Omental fat pad (tissue), 4 donors: ENCODE measurements around the gene LFNG. TPM values are rescaled to one million over a fixed set of nuclear protein-coding genes. Genes with fewer than 3 reads are reported as not detected.

Source experiments
- ATAC-seq: fragments of 150-250 bp; one replicate; pipeline ENCODE4 v1.9.1; 2016; ENCODE audit warnings: mild to moderate bottlenecking, moderate library complexity; ENCODE audit not compliant: low FRiP score
- DNase-seq: peaks from one replicate; pipeline ENCODE4 v3.0.0-alpha.2; 2019; ENCODE audit warnings: low spot score
- total RNA-seq, 4 donors: library from RNA; depleted of rRNA; stranded (reverse); fragments of >200 nt; gene quantifications; one replicate each; pipeline ENCODE4 v1.1.0, GENCODE V29; 2016
- TF ChIP-seq, protein P1 (sequence below), 3 donors: fragments of 450-650 bp; IDR thresholded peaks; one replicate each; pipeline ENCODE4 v1.5.1; 2016 to 2017; ENCODE audit warnings: antibody characterized with exemption in 3 of 3, mild to moderate bottlenecking in 3 of 3, moderate library complexity in 2 of 3

The LFNG gene
- total RNA-seq, 4 donors from 2014 or later, result 4.7 to 25.9 (median 21.6) TPM

DNA sequence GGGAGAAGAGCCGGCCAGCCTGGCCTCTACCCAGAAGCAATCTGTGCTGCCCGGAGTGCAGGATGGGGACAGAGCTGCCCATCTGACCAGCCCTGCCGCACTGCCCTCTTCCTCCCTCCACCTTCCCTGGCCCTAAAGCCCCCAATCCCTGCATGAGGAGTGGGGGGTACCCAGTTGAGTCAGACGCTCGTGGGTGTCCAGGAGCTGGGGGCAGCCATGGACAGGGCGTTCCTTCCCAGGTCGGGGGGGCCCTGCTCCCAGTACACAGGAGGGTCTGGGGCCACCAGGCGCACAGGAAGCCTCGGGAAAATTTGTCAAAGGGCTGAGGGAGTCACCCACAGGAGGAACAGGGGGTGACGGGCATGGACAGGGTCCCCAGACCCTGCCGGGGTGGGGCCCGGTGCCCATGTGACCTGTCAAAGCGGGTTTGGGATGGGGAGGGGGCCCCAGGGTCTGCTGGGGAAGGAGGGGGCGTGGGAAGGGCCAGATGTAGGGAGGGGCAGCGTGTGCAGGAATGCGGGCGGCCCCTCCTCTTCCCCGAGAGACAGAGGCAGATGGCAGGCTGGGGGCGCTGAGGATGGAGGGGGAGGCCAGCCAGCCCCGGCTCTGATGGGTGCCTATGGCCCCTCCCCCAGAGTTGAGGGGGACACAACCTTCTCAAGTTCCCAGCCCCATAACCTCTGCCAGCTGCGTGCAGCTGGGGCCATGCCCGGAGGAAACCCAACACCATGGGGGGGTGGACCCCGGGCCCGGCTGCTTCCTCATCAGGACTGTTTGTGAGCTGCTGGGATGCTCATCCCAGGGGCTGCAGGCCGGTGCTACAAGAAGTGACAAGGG lies 21.9 kb upstream of the LFNG start:
- ATAC-seq, result no peak
- DNase-seq, result no peak
- TF ChIP-seq, protein P1, sequence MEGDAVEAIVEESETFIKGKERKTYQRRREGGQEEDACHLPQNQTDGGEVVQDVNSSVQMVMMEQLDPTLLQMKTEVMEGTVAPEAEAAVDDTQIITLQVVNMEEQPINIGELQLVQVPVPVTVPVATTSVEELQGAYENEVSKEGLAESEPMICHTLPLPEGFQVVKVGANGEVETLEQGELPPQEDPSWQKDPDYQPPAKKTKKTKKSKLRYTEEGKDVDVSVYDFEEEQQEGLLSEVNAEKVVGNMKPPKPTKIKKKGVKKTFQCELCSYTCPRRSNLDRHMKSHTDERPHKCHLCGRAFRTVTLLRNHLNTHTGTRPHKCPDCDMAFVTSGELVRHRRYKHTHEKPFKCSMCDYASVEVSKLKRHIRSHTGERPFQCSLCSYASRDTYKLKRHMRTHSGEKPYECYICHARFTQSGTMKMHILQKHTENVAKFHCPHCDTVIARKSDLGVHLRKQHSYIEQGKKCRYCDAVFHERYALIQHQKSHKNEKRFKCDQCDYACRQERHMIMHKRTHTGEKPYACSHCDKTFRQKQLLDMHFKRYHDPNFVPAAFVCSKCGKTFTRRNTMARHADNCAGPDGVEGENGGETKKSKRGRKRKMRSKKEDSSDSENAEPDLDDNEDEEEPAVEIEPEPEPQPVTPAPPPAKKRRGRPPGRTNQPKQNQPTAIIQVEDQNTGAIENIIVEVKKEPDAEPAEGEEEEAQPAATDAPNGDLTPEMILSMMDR (IDR thresholded peaks at IDR 0.05), result no peak

DNA sequence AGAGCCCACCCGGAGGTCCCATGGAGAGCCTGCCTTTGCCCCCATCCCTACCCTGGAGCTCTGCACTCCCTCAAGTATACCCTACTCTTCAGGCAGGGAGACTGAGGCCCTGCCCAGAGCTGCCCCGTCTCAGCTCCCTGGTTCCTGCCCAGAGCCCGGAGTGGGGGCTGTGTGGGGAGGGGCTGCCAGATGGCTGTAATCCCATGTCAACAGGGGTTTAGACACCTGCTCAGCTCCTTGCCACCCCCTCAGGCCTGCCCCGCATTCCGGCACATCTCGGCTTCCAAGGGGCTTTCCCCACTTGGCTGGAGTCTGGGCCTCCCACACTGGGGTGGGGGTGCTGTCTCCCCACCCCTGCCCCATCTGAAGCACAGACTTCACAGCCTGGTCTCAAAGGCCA lies 20.9 kb upstream of the LFNG start:
- TF ChIP-seq, protein P1 (IDR thresholded peaks at IDR 0.05), result no peak
- ATAC-seq (no peak), DNase-seq (no peak)

DNA sequence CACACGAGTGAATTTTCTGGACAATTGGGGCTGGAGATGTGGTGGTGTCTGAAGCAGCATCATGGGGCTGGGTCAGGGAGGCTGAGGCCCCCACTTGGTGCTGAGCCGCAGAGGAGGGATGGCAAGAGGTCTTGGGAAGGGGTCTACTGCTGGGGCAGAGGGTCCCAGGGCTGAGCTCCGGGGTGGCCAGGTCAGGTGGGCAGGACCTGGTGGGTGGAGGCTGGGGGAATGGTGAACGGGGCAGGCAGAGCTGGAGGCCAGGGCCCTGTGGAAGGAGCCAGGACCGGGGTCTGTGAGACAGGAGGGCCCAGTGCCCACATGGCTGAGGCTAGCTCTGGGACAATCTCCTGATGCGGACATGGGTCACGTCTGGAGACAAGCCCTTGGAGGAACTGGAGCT lies 20.4 kb upstream of the LFNG start:
- ATAC-seq (no peak), DNase-seq (no peak)
- TF ChIP-seq, protein P1 (IDR thresholded peaks at IDR 0.05), result no peak

DNA sequence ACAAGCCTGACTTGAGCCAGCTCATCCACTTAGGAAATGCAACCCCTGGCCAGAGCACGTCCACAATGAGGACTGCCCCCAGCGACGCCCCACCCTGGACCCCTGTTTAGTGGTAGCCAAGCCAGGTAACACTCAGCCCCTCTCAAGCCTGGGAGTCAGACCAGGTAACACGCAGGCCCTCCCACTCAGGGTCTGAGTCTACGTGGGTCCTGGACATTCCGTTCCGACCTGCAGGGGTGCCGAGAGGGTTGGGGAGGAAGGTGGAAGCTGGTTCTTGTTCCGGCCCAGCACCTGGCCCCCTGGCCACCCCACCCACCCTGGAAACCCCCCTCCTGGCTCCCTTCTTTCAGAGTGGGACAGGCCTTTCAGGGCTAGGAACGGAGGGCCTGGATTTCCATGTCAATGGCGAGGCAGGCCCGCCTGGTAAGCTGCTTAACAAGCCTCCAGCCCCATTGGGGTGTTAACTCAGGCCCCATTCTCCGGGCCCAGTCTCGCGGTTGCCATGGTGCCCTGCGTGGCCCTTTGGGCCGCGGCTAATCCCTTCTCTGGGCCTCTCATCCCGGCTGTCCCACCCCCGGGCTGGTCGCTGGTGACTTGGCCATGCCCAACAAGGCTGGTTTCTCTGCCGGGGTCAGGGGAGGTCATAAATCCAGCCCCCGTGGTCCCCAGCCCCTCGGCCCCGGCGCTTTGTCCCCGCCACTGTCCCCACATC lies 19.7 kb upstream of the LFNG start:
- DNase-seq (no peak), ATAC-seq (no peak)
- TF ChIP-seq, protein P1 (IDR thresholded peaks at IDR 0.05), result no peak

DNA sequence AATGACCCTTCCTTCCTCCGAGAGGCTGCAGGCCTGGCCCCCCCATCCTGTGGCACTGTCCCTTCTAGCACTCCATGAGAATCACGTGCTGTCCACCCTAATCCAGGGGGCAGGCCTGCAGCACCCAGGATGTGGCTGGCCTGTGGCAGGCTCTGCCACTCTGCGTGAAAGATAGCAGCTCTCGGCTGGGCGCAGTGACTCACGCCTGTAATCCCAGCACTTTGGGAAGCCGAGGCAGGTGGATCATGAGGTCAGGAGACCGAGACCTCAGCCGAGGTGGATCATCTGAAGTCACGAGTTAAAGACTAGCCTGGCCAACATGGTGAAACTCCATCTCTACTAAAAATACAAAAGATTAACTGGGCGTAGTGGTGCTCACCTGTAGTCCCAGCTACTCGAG lies 18.9 kb upstream of the LFNG start:
- DNase-seq (no peak), ATAC-seq (no peak)
- TF ChIP-seq, protein P1 (IDR thresholded peaks at IDR 0.05), result no peak

DNA sequence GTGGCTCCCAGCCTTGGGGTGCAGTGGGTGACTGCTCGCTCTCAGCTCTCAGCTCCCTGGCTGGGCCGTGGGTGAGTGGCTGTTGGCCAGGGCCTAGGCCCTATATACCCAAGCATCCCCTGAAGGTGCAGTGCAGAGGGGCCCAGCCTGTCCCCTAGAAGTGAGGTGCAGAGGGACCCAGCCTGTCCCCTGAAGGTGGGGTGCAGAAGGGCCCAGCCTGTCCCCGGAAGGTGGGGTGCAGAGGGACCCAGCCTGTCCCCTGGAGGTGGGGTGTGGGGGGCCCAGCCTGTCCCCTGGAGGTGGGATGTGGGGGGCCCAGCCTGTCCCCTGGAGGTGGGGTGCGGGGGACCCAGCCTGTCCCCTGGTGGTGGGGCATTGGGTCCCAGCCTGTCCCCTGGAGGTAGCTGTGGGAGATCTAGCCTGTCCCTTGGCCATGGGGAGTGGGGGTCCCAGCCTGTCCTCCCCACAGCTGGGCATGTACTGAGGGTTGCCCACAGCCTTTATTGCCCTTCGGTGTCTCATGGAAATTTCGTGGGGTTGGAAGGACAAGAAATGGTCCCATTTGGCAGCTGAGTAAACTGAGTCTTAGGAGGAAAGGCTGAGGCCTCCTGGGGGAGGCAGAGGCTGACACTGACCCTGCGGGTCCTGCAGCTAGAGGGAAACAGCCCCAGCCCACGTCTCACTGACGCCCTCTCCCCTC lies 17.5 kb upstream of the LFNG start:
- DNase-seq (no peak), ATAC-seq (no peak)
- TF ChIP-seq, protein P1 (IDR thresholded peaks at IDR 0.05), result no peak
